Measurements from ENCODE around the gene OTOP2. TPM values are rescaled to one million over a fixed set of nuclear protein-coding genes. Genes with fewer than 3 reads are reported as not detected.
"Not testable (repeated sequence)": the region's sequence is repeated elsewhere in the genome, so short reads cannot be mapped to it uniquely, and the experiment has no call there.

The OTOP2 gene
- polyA plus RNA-seq, 3 donors = not detected

- DNase-seq = no peak
Measured at GRCh38 chr17:74898376-74898946, 25.6 kb upstream of the OTOP2 start.

DNA sequence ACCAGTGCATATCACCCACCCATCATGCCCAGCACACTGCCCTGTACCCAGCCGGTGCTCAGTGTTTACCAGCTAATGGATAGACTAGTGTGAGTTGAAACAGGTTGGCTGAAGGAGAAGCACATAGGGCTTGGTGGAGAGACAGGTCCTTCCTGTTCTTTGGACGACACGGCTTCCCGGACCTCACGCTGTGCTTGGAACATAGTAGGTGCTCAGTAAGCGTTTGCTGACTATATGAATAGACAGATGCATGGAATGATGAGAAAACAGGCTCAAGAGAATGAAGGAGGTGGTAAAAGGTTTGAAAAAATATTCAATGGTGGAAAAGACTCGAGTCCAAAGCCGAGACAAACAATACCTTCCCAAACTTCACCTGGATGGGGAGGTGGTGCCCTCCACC is 23.9 kb upstream of the OTOP2 start:
- DNase-seq = no peak

- DNase-seq = no peak
Measured at GRCh38 chr17:74901353-74902135, 22.5 kb upstream of the OTOP2 start.

GRCh38 chr17:74903034-74903433 is 21.0 kb upstream of the OTOP2 start:
- no peak for DNase-seq

DNA sequence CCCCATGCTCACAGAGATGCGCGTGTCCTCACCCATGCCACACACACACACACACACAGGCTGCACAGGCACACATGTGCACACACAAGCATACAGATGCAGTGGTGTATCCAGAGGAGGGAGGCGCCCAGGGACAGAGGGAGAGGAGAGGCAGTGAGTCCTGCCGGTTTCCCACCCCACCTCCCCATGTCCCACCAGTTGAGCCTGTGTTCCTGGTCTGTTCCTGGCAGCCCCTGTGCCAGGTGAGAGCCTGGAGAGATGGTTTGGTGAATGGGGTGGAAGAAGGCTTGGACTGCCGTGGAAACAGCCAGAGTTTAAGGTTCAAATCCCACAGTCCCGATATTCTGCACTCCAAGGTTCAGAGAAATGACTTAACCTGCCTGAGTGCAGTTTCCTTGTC is 20.4 kb upstream of the OTOP2 start:
- DNase-seq = no peak

- DNase-seq = no peak
Measured at GRCh38 chr17:74904687-74905409, 19.2 kb upstream of the OTOP2 start.

DNA sequence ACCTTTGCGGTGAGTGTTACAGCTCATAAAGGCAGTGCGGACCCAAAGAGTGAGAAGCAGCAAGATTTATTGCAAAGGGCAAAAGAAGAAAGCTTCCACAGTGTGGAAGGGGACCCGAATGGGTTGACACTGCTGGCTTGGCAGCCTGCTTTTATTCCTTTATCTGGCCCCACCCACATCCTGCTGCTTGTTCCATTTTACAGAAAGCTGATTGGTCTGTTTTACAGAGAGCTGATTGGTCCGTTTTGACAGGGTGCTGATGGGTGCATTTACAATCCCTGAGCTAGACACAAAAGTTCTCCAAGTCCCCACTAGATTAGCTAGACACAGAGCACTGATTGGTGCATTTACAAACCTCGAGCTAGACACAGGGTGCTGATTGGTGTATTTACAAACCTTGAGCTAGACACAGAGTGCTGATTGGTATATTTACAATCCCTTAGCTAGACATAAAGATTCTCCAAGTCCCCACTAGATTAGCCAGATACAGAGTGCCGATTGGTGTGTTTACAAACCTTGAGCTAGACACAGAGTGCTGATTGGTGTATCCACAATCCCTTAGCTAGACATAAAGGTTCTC is 17.8 kb upstream of the OTOP2 start:
- not testable (repeated sequence) for DNase-seq

DNA sequence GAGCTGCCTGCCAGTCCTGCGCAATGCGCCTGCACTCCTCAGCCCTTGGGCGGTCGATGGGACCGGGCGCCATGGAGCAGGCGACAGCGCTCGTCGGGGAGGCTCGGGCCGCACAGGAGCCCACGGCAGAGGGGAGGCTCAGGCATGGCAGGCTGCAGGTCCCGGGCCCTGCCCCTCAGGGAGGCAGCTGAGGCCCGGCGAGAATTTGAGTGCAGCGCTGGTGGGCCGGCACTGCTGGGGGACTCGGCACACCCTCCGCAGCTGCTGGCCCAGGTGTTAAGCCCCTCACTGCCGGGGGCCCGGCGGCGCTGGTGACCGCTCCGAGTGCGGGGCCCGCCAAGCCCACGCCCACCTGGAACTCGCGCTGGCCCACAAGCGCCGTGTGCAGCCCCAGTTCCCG is 17.1 kb upstream of the OTOP2 start:
- no peak for DNase-seq

- not testable (repeated sequence) for DNase-seq
Measured at GRCh38 chr17:74909097-74909496, 15.0 kb upstream of the OTOP2 start.

DNA sequence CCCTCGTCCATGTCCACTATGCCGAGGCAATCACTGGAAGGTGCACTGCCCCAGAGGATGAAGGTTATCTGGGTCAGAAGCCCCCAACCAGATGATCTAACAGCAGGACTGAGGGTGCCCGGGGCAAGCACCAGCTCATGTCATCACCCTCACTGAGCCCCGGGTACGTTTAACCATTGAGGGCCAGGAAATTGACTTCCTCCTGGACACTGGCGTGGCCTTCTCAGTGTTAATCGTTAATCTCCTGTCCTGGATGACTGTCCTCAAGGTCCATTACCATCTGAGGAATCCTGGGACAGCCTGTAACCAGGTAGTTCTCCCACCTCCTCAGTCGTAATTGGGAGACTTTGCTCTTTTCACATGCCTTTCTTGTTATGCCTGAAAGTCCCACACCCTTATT is 12.7 kb upstream of the OTOP2 start:
- DNase-seq = not testable (repeated sequence)

DNA sequence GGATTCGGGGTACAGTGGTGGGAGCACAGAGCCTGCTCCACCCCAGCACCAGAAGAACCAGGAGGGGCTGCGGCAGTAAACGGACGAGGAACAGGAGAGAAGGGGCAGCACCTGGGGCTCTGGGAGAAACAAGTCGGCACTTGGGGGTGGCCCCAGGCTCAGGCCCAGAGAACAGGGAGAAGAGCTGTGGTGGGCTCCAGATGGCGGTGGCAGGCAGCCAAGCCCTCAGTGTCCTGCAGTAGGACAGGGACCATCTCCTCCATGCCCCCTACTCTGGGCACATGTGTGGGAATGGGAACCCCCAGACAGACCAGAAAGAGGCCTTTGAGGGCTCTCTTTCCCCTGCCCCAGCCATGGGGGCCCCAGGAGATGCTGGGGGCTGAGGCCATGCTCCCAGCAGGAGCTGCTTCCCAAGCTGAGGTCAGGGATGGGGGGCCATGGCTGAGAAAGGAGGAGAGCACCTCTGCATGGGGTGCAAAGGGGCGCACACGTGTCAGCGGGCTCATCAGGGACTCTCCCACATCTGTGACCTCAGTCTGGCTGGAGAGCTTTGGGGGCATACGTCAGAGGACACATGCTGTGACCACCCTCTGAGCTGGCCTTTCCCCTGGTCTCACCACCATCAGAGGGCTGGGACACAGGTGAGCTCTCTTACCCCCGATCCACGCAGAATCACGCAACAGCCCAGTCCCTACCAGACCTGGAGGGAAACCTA is 7.8 kb upstream of the OTOP2 start:
- no peak for DNase-seq

- DNase-seq = no peak
Measured at GRCh38 chr17:74916851-74917199, 7.2 kb upstream of the OTOP2 start.

DNA sequence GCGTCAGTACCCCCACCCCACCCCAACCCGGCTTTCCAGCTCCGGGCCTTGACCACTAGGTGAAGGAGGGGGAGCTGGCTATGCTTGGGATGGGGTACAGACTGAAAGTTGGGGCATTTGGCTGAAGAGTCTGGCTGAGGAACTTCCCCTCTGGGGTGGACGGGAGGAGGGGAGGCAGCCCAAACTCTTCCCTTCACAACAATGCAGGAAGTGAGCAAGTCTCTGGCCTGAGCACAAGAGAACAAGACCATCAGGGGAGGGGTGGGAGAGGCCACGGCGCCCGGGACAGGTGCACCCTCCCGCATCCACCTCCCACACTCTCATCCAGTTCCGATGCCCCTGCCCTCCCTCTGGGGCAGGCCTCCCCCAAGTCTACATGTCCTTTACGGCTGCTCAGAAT is 6.6 kb upstream of the OTOP2 start:
- DNase-seq = no peak

GRCh38 chr17:74918906-74919305 is 5.2 kb upstream of the OTOP2 start:
- DNase-seq = no peak

DNA sequence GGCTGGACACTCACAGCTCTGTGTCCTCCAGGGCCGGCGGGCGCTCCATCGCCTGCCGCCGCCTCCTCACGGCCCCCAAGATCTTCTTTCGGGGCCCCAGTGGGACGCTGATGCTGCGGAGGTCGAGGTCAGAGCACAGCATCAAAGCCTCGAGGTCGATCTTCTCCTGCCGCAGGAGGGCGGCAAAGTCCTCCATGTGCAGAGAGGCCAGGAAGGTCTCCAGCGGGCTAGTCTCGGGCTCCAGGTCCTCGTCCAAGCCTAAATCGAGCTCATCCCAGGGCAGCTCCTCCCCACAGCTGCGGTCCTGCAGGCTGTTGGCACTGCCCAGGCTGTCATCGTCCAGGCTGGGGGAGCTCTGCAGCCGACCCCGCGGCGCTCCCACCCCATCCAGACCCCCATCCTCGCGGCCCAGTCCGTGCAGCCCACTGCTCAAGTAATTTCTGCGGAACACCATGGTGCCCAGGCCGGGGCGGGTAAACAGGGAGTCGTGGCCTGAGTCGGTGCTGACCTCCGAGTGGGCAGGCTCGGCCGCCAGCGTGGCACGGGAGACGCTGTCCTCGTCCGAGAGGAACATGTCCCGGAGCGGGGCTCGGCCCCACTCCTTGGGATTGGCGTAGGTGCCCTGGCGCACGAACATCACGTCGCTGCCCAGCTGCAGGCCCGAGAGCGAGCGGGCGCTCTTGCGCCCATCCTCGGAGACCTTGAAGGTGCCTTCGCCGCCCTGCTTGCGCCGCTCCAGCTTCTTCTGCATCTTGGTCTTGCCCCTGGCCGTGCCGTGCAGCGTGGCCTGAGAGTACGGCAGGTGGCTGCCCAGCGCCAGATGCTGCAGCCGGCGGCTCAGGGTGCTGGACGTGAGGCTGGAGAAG is 4.4 kb upstream of the OTOP2 start:
- DNase-seq = no peak

- no peak for DNase-seq
Measured at GRCh38 chr17:74920306-74920620, 3.8 kb upstream of the OTOP2 start.

- DNase-seq = no peak
Measured at GRCh38 chr17:74920642-74921025, 3.4 kb upstream of the OTOP2 start.

DNA sequence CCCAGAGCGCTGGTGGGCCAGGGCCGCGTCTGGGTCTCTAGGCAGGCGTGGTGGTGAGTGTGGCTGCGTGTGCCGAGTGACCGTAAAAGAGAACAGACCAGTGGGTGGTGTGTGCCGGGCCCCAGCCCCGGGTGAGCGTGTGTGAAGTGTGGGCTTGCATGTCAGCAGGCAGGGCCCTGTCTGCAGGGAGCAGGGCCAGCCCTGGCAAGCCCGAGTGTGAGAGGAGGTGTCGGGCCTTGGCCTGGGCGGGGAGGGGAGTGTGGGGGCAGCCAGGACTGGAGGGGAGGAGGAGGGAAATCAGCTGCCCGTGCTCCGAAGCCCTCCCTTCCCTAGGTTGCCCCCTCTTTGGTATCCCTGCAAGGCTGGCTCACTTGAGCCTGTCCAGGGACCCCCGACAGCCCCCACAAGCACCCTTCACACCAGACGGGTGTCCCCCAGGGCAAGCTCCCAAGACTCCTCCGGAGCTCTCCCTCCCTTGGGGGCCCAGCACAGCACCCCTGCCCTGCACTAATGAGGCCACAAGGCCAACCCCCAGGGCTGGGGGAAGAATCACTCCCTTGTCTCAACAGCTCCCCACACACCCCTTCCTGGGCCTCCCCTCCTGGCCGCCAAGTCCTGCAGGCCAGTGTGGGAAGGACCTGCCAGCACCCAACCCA is 2.9 kb upstream of the OTOP2 start:
- no peak for DNase-seq

GRCh38 chr17:74921769-74922168 is 2.3 kb upstream of the OTOP2 start:
- no peak for DNase-seq

GRCh38 chr17:74922172-74922571 is 1.9 kb upstream of the OTOP2 start:
- DNase-seq = peak; percentile 48
